ENCODE measurements around the gene ABCA7. TPM values are rescaled to one million over a fixed set of nuclear protein-coding genes. Genes with fewer than 3 reads are reported as not detected.
A peak's percentile ranks its signal among the peaks of the same experiment; 100 is the strongest.

Gene ABCA7
- total and polyA plus RNA-seq, 2 of the 8 experiments (the other 6 are each of a cell fraction or from before 2014, with no cell fraction given), result 10.4 to 25.6 TPM

DNA sequence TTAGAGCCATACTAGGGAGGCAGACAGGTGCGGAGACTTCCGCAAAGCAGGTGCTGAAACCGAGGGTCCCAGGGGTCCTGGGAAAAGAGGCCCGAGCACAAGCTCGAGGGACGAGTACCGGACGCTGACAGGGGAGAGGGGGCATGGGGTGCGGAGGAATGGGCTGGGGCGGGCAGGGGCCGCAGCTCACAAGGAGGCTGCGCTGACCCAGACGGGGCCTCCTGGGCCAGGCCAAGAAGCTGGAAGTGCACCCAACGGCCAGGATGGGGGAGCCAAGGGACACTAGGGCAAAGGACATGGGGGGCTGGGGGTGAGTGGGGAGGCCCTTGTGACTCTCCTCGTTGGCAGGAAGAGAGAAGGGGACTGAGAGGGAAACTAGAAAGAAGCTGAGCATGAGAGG lies 53.4 kb downstream of the ABCA7 start:
- H3K79me2 ChIP-seq (ENCODE audit: control insufficient read depth in 1 of 2, insufficient read depth in 2 of 2, low read length in 2 of 2), result peaks cover 8 to 19% of the 10 kb centered on the region in 2 experiments
- no peak overlapping the region for H3K56ac ChIP-seq (replicated peaks; ENCODE audit: insufficient read length, low read depth, low read length)
- no peak overlapping the region for H2AFZ ChIP-seq (ENCODE audit: low read length)
- H4K5ac ChIP-seq (ENCODE audit: insufficient read length, low read depth, low read length), result no peak overlapping the region
- H3K9ac ChIP-seq (replicated peaks in 1 of 4; ENCODE audit: extremely low read depth in 1 of 4, low read depth in 3 of 4, low read length in 3 of 4), result no peak overlapping the region
- H3K4me1 ChIP-seq (replicated peaks in 1 of 4; ENCODE audit: control insufficient read depth in 3 of 4, insufficient read depth in 4 of 4, low read length in 3 of 4), result peaks cover 0 to 8% (median 5%) of the 10 kb centered on the region in 4 experiments; a peak in 4 of 7 replicates
- H2AK5ac ChIP-seq (ENCODE audit: low read depth, low read length), result no peak overlapping the region
- H3K79me1 ChIP-seq (ENCODE audit: low read depth, low read length), result peaks cover 10% of the 10 kb centered on the region
- peaks cover 8 to 16% of the 10 kb centered on the region in 2 experiments for H4K20me1 ChIP-seq (replicated peaks in 1 of 2; ENCODE audit: control insufficient read depth in 1 of 2, insufficient read depth in 2 of 2, low read length in 2 of 2)
- H3K27ac ChIP-seq (ENCODE audit: low read depth, low read length), result no peak overlapping the region
- H3K36me3 ChIP-seq (ENCODE audit: control insufficient read depth in 2 of 4, insufficient read depth in 4 of 4, low read length in 3 of 4), result peaks cover 4 to 35% (median 16%) of the 10 kb centered on the region in 4 experiments; a peak in 7 of 8 replicates
- peak overlapping the region; percentile 18; the same call in 1 of the 2 replicates for H4K8ac ChIP-seq (ENCODE audit: extremely low read depth, insufficient read depth, low read length)
- H2BK15ac ChIP-seq (ENCODE audit: low read length), result no peak overlapping the region
- CTCF ChIA-PET (ENCODE audit: partially characterized antibody), result interaction anchor here (1.0 to 2.0 kb wide), 7 partner anchors 8 to 46 kb away, joined by 3 to 7 read pairs (median 5); no protein-coding TSS in a partner anchor
- no peak for DNase-seq (ENCODE audit: low read depth in 1 of 2, low spot score in 2 of 2)
- peak overlapping the region; percentile 60 to 98; a peak in 2 of 4 replicates for H3K4me2 ChIP-seq (ENCODE audit: insufficient read depth in 1 of 2, low read depth in 2 of 2, low read length in 2 of 2)
- peaks cover 0 to 2% (median 0%) of the 10 kb centered on the region in 4 experiments; a peak in 1 of 7 replicates for H3K27me3 ChIP-seq (replicated peaks in 1 of 4; ENCODE audit: control insufficient read depth in 3 of 4, extremely low read depth in 1 of 4, insufficient read depth in 3 of 4, low read length in 3 of 4)
- no peak overlapping the region for H2BK5ac ChIP-seq (ENCODE audit: low read depth, low read length)
- FAIRE-seq, result no peak
- no peak overlapping the region for H2BK20ac ChIP-seq (ENCODE audit: low read length)
- H3K9me3 ChIP-seq (ENCODE audit: insufficient read depth in 2 of 2, low read depth in 1 of 2, low read length in 1 of 2), result no peaks in the 10 kb centered on the region
- H2BK120ac ChIP-seq (replicated peaks; ENCODE audit: low read depth, low read length), result no peak overlapping the region
- POLR2A ChIA-PET (ENCODE audit: partially characterized antibody), result interaction anchor here (0.6 to 4.9 kb wide), 9 partner anchors 10 to 73 kb away, joined by 3 to 93 read pairs (median 5); partner anchors contain the start of genes CNN2 and GPX4
- no peak overlapping the region for H2BK12ac ChIP-seq (ENCODE audit: low read depth, low read length)
- H3K14ac ChIP-seq (ENCODE audit: insufficient read length), result no peak overlapping the region
- H4K91ac ChIP-seq (replicated peaks; ENCODE audit: insufficient read length, low read length), result no peak overlapping the region
- H3K23me2 ChIP-seq (ENCODE audit: low read depth, low read length), result peaks cover 5% of the 10 kb centered on the region
- H3K4ac ChIP-seq (replicated peaks; ENCODE audit: insufficient read length, low read depth, low read length), result no peak overlapping the region
- no peak overlapping the region for H3K18ac ChIP-seq (ENCODE audit: extremely low read depth, low read length)
- peak overlapping the region in 1 of 4 experiments; percentile 93; a peak in 1 of 8 replicates for H3K4me3 ChIP-seq (ENCODE audit: extremely low read depth in 1 of 4, insufficient read depth in 2 of 4, low read depth in 3 of 4, low read length in 4 of 4)
- H3K23ac ChIP-seq (ENCODE audit: insufficient read length), result no peak overlapping the region
- WGBS, 2 experiments (ENCODE audit: extremely low coverage in 1 of 2, insufficient coverage in 1 of 2, insufficient read length in 1 of 2, insufficient replicate concordance in 2 of 2, low coverage in 1 of 2, low lambda C conversion rate in 2 of 2, missing lambda C conversion rate in 1 of 2), result 91% methylated on average over 4 of the region's 15 CpGs; no CpG with 5 or more reads in 1 of the 2 experiments
- TF ChIP-seq SIRT6 (IDR thresholded peaks at IDR 0.05; ENCODE audit: low read length), result no peak
- no peak for TF ChIP-seq SIN3A (conservative IDR thresholded peaks at IDR 0.05 in 1 of 2, IDR thresholded peaks at IDR 0.05 in 1 of 2; ENCODE audit: low read depth in 1 of 2, low read length in 2 of 2)
- no peak for TF ChIP-seq EZH2 (IDR thresholded peaks at IDR 0.05; ENCODE audit: low read depth, low read length, severe bottlenecking)
- no peak for TF ChIP-seq CREB1 (IDR thresholded peaks at IDR 0.05)
- no peak for TF ChIP-seq RBBP5 (IDR thresholded peaks at IDR 0.05; ENCODE audit: borderline replicate concordance, low read depth, low read length)
- TF ChIP-seq, protein P1, sequence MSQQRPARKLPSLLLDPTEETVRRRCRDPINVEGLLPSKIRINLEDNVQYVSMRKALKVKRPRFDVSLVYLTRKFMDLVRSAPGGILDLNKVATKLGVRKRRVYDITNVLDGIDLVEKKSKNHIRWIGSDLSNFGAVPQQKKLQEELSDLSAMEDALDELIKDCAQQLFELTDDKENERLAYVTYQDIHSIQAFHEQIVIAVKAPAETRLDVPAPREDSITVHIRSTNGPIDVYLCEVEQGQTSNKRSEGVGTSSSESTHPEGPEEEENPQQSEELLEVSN (IDR thresholded peaks at IDR 0.05), result no peak
- no peak for TF ChIP-seq TAF7 (optimal IDR thresholded peaks at IDR 0.05; ENCODE audit: borderline replicate concordance, low read depth, low read length)
- TF ChIP-seq, protein P2, sequence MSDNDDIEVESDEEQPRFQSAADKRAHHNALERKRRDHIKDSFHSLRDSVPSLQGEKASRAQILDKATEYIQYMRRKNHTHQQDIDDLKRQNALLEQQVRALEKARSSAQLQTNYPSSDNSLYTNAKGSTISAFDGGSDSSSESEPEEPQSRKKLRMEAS (IDR thresholded peaks at IDR 0.05), result no peak
- TF ChIP-seq KDM1A (IDR thresholded peaks at IDR 0.05; ENCODE audit: borderline replicate concordance, low read length), result no peak
- TF ChIP-seq SRF (IDR thresholded peaks at IDR 0.05; ENCODE audit: low read depth, low read length), result no peak
- TF ChIP-seq CEBPB (IDR thresholded peaks at IDR 0.05; ENCODE audit: low read depth, low read length), result no peak
- TF ChIP-seq SAP30 (IDR thresholded peaks at IDR 0.05; ENCODE audit: insufficient read depth, insufficient replicate concordance, low read length), result no peak
